Liver (tissue), 9 donors: ENCODE results near the gene TPBGL. TPM values are rescaled to one million over a fixed set of nuclear protein-coding genes. Genes with fewer than 3 reads are reported as not detected.

Experiments used
- DNase-seq: peaks from one replicate; pipeline ENCODE4 v3.0.0-alpha.2; 2017; ENCODE audit warnings: low spot score
- H3K27ac ChIP-seq, 2 donors: one replicate each; pipeline ENCODE4 v1.7.0; 2013; ENCODE audit warnings: inconsistent platforms in 2 of 2, low read length in 2 of 2, control low read depth in 1 of 2, low read depth in 1 of 2, mild to moderate bottlenecking in 1 of 2
- H3K27me3 ChIP-seq, 4 donors: one replicate each; pipeline versions ENCODE4 v1.6.1 to v1.7.0; 2013; ENCODE audit warnings: low read length in 3 of 4, inconsistent platforms in 1 of 4, mild to moderate bottlenecking in 1 of 4, moderate library complexity in 1 of 4; ENCODE audit not compliant: control insufficient read depth in 4 of 4, insufficient read depth in 4 of 4
- H3K36me3 ChIP-seq, 4 donors: one replicate each; pipeline versions ENCODE4 v1.6.1 to v1.7.0; 2013; ENCODE audit warnings: low read length in 3 of 4, mild to moderate bottlenecking in 3 of 4, low read depth in 1 of 4, moderate library complexity in 1 of 4; ENCODE audit not compliant: control insufficient read depth in 4 of 4, insufficient read depth in 3 of 4
- H3K4me1 ChIP-seq, 4 donors: one replicate each; pipeline versions ENCODE4 v1.6.1 to v1.7.0; 2013; ENCODE audit warnings: low read length in 3 of 4, mild to moderate bottlenecking in 3 of 4, moderate library complexity in 1 of 4; ENCODE audit not compliant: control insufficient read depth in 4 of 4, insufficient read depth in 4 of 4
- H3K4me3 ChIP-seq, 3 donors: one replicate each; pipeline versions ENCODE4 v1.6.1 to v1.7.0; 2013; ENCODE audit warnings: low read length in 3 of 3, control low read depth in 1 of 3, low read depth in 1 of 3, mild to moderate bottlenecking in 1 of 3
- H3K9ac ChIP-seq, 2 donors: one replicate each; pipeline ENCODE4 v1.7.0; 2013; ENCODE audit warnings: low read length in 2 of 2, mild to moderate bottlenecking in 2 of 2, moderate library complexity in 2 of 2, control low read depth in 1 of 2, low read depth in 1 of 2
- H3K9me3 ChIP-seq, 4 donors: one replicate each; pipeline versions ENCODE4 v1.6.1 to v1.7.0; 2013; ENCODE audit warnings: low read length in 3 of 4; ENCODE audit not compliant: control insufficient read depth in 4 of 4
- ATF3 ChIP-seq: IDR thresholded peaks from 2 replicates; pipeline ENCODE4 v1.6.1; 2016; ENCODE audit warnings: antibody characterized with exemption
- CTCF ChIP-seq: fragments of 150-350 bp; IDR thresholded peaks from 2 replicates; pipeline ENCODE4 v1.5.1; 2017; ENCODE audit warnings: improper control_type of control experiment, low read depth, low read length; ENCODE audit not compliant: missing input control
- EGR1 ChIP-seq, 2 donors: IDR thresholded peaks; 2 replicates each; pipeline ENCODE4 v1.6.1; 2016 to 2018; ENCODE audit warnings: antibody characterized with exemption in 2 of 2, low read depth in 2 of 2
- FOXA1 ChIP-seq: IDR thresholded peaks from 2 replicates; pipeline ENCODE4 v1.6.1; 2016; ENCODE audit warnings: antibody characterized with exemption
- FOXA2 ChIP-seq: IDR thresholded peaks from 2 replicates; pipeline ENCODE4 v1.6.1; 2016; ENCODE audit warnings: antibody characterized with exemption
- GABPA ChIP-seq, 2 donors: IDR thresholded peaks in 1 of 2; conservative IDR thresholded peaks in 1 of 2; 2 replicates each; pipeline ENCODE4 v1.6.1; 2016; ENCODE audit warnings: antibody characterized with exemption in 2 of 2, mild to moderate bottlenecking in 1 of 2, moderate library complexity in 1 of 2
- HNF4A ChIP-seq, 2 donors: conservative IDR thresholded peaks; 2 replicates each; pipeline ENCODE4 v1.6.1; 2016; ENCODE audit warnings: antibody characterized with exemption in 2 of 2, mild to moderate bottlenecking in 2 of 2
- JUND ChIP-seq, 2 donors: IDR thresholded peaks; 2 replicates each; pipeline ENCODE4 v1.6.1; 2016; ENCODE audit warnings: antibody characterized with exemption in 2 of 2
- NR2F2 ChIP-seq: IDR thresholded peaks from 2 replicates; pipeline ENCODE4 v1.6.1; 2016; ENCODE audit warnings: antibody characterized with exemption
- RAD21 ChIP-seq, 2 donors: IDR thresholded peaks; 2 replicates each; pipeline ENCODE4 v1.6.1; 2016; ENCODE audit warnings: antibody characterized with exemption in 2 of 2, mild to moderate bottlenecking in 2 of 2
- REST ChIP-seq: IDR thresholded peaks from 2 replicates; pipeline ENCODE4 v1.6.1; 2016; ENCODE audit warnings: antibody characterized with exemption, mild to moderate bottlenecking
- RXRA ChIP-seq, 2 donors: IDR thresholded peaks; 2 replicates each; pipeline ENCODE4 v1.6.1; 2017 to 2018; ENCODE audit warnings: antibody characterized with exemption in 2 of 2, mild to moderate bottlenecking in 1 of 2
- SP1 ChIP-seq: IDR thresholded peaks from 2 replicates; pipeline ENCODE4 v1.6.1; 2018; ENCODE audit warnings: antibody characterized with exemption, mild to moderate bottlenecking
- TAF1 ChIP-seq: conservative IDR thresholded peaks from 2 replicates; pipeline ENCODE4 v1.6.1; 2016; ENCODE audit warnings: antibody characterized with exemption, mild to moderate bottlenecking
- YY1 ChIP-seq: IDR thresholded peaks from 2 replicates; pipeline ENCODE4 v1.6.1; 2016; ENCODE audit warnings: antibody characterized with exemption, mild to moderate bottlenecking
- ZBTB33 ChIP-seq: IDR thresholded peaks from 2 replicates; pipeline ENCODE4 v1.6.1; 2016; ENCODE audit warnings: antibody characterized with exemption
- WGBS: extraction: QIAGEN DNeasy Blood & Tissue Kit; methylation state at CpG from one replicate; pipeline ENCODE4 v1.1.7; 2013; 5-methylcytosine and 5-hydroxymethylcytosine counted together
- polyA plus RNA-seq, 2 donors: library from polyadenylated mRNA; stranded (reverse) in 1 of 2; unstranded in 1 of 2; fragments of 200-250 nt in 1 of 2; fragments of >200 nt in 1 of 2; fragmentation: Nextera tagmentation in 1 of 2; extraction: Ambion mirVana in 1 of 2; gene quantifications; one replicate each; pipeline versions ENCODE4 v1.2.1 to v1.2.3, GENCODE V29; 2013 to 2015
- total RNA-seq, 2 donors: library from RNA; depleted of rRNA; stranded (reverse); fragments of >200 nt; gene quantifications; one replicate each; pipeline ENCODE4 v1.2.3, GENCODE V29; 2014
- donor health status: healthy.
- donor health status: healthy.
- donor health status: healthy.
- donor health status: healthy.
- donor health status: healthy.

Gene TPBGL
- total and polyA plus RNA-seq, 4 donors: 0.05 TPM; not detected in 3

- no peak for TF ChIP-seq RXRA (IDR thresholded peaks at IDR 0.05)
Measured at GRCh38 chr11:75200531-75200930, 40.0 kb upstream of the TPBGL start.

GRCh38 chr11:75201771-75202170 lies 38.8 kb upstream of the TPBGL start:
- 89% methylated on average over 3 of the region's 3 CpGs for WGBS
- Histone ChIP-seq H3K36me3 (peaks cover 7 to 36% (median 33%) of the 10 kb centered on the region in 4 donors), H3K4me1 (peaks cover 12 to 55% (median 41%) of the 10 kb centered on the region in 4 donors), H3K27me3 (no peaks in the 10 kb centered on the region), H3K9ac (no peak overlapping the region), H3K4me3 (no peak overlapping the region), H3K9me3 (no peaks in the 10 kb centered on the region), H3K27ac (no peak overlapping the region)
- no peak for DNase-seq
- no peak for TF ChIP-seq EGR1 (IDR thresholded peaks at IDR 0.05; ENCODE audit: low read depth in 2 of 2)
- TF ChIP-seq GABPA (IDR thresholded peaks at IDR 0.05 in 1 of 2, conservative IDR thresholded peaks at IDR 0.05 in 1 of 2): no peak
- no peak for TF ChIP-seq ATF3
- TF ChIP-seq FOXA1: no peak
- TF ChIP-seq TAF1: no peak
- TF ChIP-seq JUND (IDR thresholded peaks at IDR 0.05): no peak
- TF ChIP-seq ZBTB33: no peak
- no peak for TF ChIP-seq RAD21 (IDR thresholded peaks at IDR 0.05)
- TF ChIP-seq REST: no peak
- no peak for TF ChIP-seq FOXA2
- TF ChIP-seq NR2F2: no peak

More at GRCh38 chr11:75200531-75200930, 40.0 kb upstream of the TPBGL start:
- no peaks in the 10 kb centered on the region for H3K9me3 ChIP-seq
- H3K36me3 ChIP-seq: peaks cover 7 to 46% (median 41%) of the 10 kb centered on the region in 4 donors
- H3K9ac ChIP-seq: no peak overlapping the region
- no peak for DNase-seq
- no peaks in the 10 kb centered on the region for H3K27me3 ChIP-seq
- no peak overlapping the region for H3K27ac ChIP-seq
- 85% methylated on average over 2 of the region's 2 CpGs for WGBS
- H3K4me1 ChIP-seq: peaks cover 14 to 57% (median 43%) of the 10 kb centered on the region in 4 donors
- H3K4me3 ChIP-seq: no peak overlapping the region

GRCh38 chr11:75202195-75202594 lies 38.4 kb upstream of the TPBGL start:
- no peak overlapping the region for H3K27ac ChIP-seq
- H3K27me3 ChIP-seq: no peaks in the 10 kb centered on the region
- H3K9me3 ChIP-seq: no peaks in the 10 kb centered on the region
- 86% methylated on average over 6 of the region's 6 CpGs for WGBS
- peaks cover 12 to 54% (median 41%) of the 10 kb centered on the region in 4 donors for H3K4me1 ChIP-seq
- H3K36me3 ChIP-seq: peaks cover 7 to 34% (median 31%) of the 10 kb centered on the region in 4 donors
- H3K4me3 ChIP-seq: no peak overlapping the region
- DNase-seq: no peak
- no peak overlapping the region for H3K9ac ChIP-seq
- no peak for TF ChIP-seq SP1
- no peak for TF ChIP-seq FOXA2
- TF ChIP-seq ATF3: no peak
- no peak for TF ChIP-seq REST
- TF ChIP-seq HNF4A (conservative IDR thresholded peaks at IDR 0.05): no peak
- no peak for TF ChIP-seq YY1
- no peak for TF ChIP-seq EGR1 (IDR thresholded peaks at IDR 0.05; ENCODE audit: low read depth in 2 of 2)
- no peak for TF ChIP-seq JUND (IDR thresholded peaks at IDR 0.05)
- no peak for TF ChIP-seq RXRA (IDR thresholded peaks at IDR 0.05)
- TF ChIP-seq TAF1: no peak
- no peak for TF ChIP-seq CTCF
